A204.1 (cell line): ENCODE measurements around the gene PI4KA.
"Not testable (repeated sequence)": the region's sequence is repeated elsewhere in the genome, so short reads cannot be mapped to it uniquely, and the experiment has no call there.

Experiments used
- FAIRE-seq: peaks from 2 replicates; lab custom pipeline; 2012; peaks lifted over from hg19 to GRCh38; lab: Jason Lieb, UNC

PI4KA gene

GRCh38 chr22:20748082-20748481 lies 110.5 kb downstream of the PI4KA start:
- no peak for FAIRE-seq

GRCh38 chr22:20747223-20747622 lies 111.4 kb downstream of the PI4KA start:
- FAIRE-seq = no peak

GRCh38 chr22:20746431-20747189 lies 112.0 kb downstream of the PI4KA start:
- FAIRE-seq = no peak

- no peak for FAIRE-seq
Observed at GRCh38 chr22:20745119-20745518, 113.5 kb downstream of the PI4KA start.

GRCh38 chr22:20744456-20744855 lies 114.2 kb downstream of the PI4KA start:
- FAIRE-seq = no peak

- FAIRE-seq = no peak
Observed at GRCh38 chr22:20742764-20743163, 115.8 kb downstream of the PI4KA start.

- FAIRE-seq = peak; percentile 64
Observed at GRCh38 chr22:20741634-20742581, 116.7 kb downstream of the PI4KA start.

- no peak for FAIRE-seq
Observed at GRCh38 chr22:20741008-20741633, 117.5 kb downstream of the PI4KA start.

- FAIRE-seq = no peak
Observed at GRCh38 chr22:20740222-20740951, 118.2 kb downstream of the PI4KA start.

GRCh38 chr22:20738394-20739089 lies 120.1 kb downstream of the PI4KA start:
- FAIRE-seq = no peak

- FAIRE-seq = not testable (repeated sequence)
Observed at GRCh38 chr22:20736891-20737290, 121.7 kb downstream of the PI4KA start.

GRCh38 chr22:20735356-20736162 lies 123.1 kb downstream of the PI4KA start:
- FAIRE-seq = not testable (repeated sequence)

GRCh38 chr22:20732431-20732830 lies 126.2 kb downstream of the PI4KA start:
- not testable (repeated sequence) for FAIRE-seq

GRCh38 chr22:20729194-20729593 lies 129.4 kb downstream of the PI4KA start:
- no peak for FAIRE-seq

GRCh38 chr22:20728523-20729190 lies 130.0 kb downstream of the PI4KA start:
- no peak for FAIRE-seq

GRCh38 chr22:20727118-20728015 lies 131.2 kb downstream of the PI4KA start:
- no peak for FAIRE-seq

- no peak for FAIRE-seq
Observed at GRCh38 chr22:20725987-20726558, 132.5 kb downstream of the PI4KA start.

- FAIRE-seq = no peak
Observed at GRCh38 chr22:20724676-20725454, 133.7 kb downstream of the PI4KA start.
